LNCaP clone FGC (cell line): Measurements from ENCODE around the gene HIRA.

Experiments used
- DNase-seq: peaks from one replicate; pipeline ENCODE4 v3.0.0-alpha.2; 2011; ENCODE audit warnings: low read depth
- H3K4me3 ChIP-seq: 2 replicates; pipeline ENCODE4 v1.5.1; 2011; ENCODE audit warnings: mild to moderate bottlenecking, low read depth, low read length, control low read depth
- CTCF ChIP-seq: IDR thresholded peaks from 2 replicates; pipeline ENCODE4 v1.5.1; 2012; ENCODE audit warnings: mild to moderate bottlenecking; ENCODE audit not compliant: control insufficient read depth, insufficient read depth; ENCODE audit errors: extremely low read depth

Gene HIRA

GRCh38 chr22:19346677-19347265 lies 84.8 kb downstream of the HIRA start:
- TF ChIP-seq CTCF = no peak

GRCh38 chr22:19344420-19344819 lies 87.1 kb downstream of the HIRA start:
- no peak for DNase-seq
- no peak overlapping the region for H3K4me3 ChIP-seq
- no peak for TF ChIP-seq CTCF

More at GRCh38 chr22:19346677-19347265, 84.8 kb downstream of the HIRA start:
- H3K4me3 ChIP-seq = no peak overlapping the region
- DNase-seq = no peak

- no peak for TF ChIP-seq CTCF
These were observed 88.1 kb downstream of the HIRA start for GRCh38 chr22:19343470-19343869.

GRCh38 chr22:19341500-19341899 lies 90.0 kb downstream of the HIRA start:
- no peak for DNase-seq
- TF ChIP-seq CTCF = no peak
- H3K4me3 ChIP-seq = no peak overlapping the region

More at GRCh38 chr22:19343470-19343869, 88.1 kb downstream of the HIRA start:
- no peak overlapping the region for H3K4me3 ChIP-seq
- no peak for DNase-seq

GRCh38 chr22:19337137-19337536 lies 94.4 kb downstream of the HIRA start:
- no peak for TF ChIP-seq CTCF
- no peak overlapping the region for H3K4me3 ChIP-seq
- no peak for DNase-seq

- no peak overlapping the region for H3K4me3 ChIP-seq
- TF ChIP-seq CTCF = no peak
These were observed 95.1 kb downstream of the HIRA start for GRCh38 chr22:19336133-19337075.

More at GRCh38 chr22:19336133-19337075, 95.1 kb downstream of the HIRA start:
- no peak for DNase-seq
